HCT116 (cell line): ENCODE measurements around the gene POMT2. TPM values are rescaled to one million over a fixed set of nuclear protein-coding genes. Genes with fewer than 3 reads are reported as not detected.

Experiments
- ATAC-seq: fragments of 200-7000 bp; cut with Tn5 transposase; 2 replicates; pipeline ENCODE4 v1.9.1; 2020; ENCODE audit warnings: mild to moderate bottlenecking, moderate library complexity
- BruUV-seq: library from RNA; stranded (reverse); fragments of 400-500 nt; replicated peaks from 2 replicates; lab custom pipeline; 2021; lab: Mats Ljungman, UMichigan
- CTCF ChIA-PET: fragments of 300-600 bp; sonication (Branson Sonifier 250); formaldehyde crosslinking; loops from one replicate; lab custom pipeline; 2021; ENCODE audit warnings: antibody characterized with exemption; lab: Charles Lee
- POLR2A ChIA-PET: fragments of 300-600, 350-600 bp; sonication (Branson Sonifier 250); formaldehyde crosslinking; loops from one replicate; lab custom pipeline; 2021; ENCODE audit warnings: antibody characterized with exemption; lab: Charles Lee
- RAD21 ChIA-PET, 2 experiments: fragments of 300-600 bp; sonication (Branson Sonifier 250); formaldehyde crosslinking; loops; one replicate each; lab custom pipeline; 2023; ENCODE audit warnings: low total read pairs in 2 of 2; ENCODE audit not compliant: uncharacterized antibody in 2 of 2, unreplicated experiment in 2 of 2, low non-redundant PET in 1 of 2; lab: Charles Lee
- DNase-seq: peaks from one replicate; pipeline ENCODE4 v3.0.0-alpha.2; 2010; ENCODE audit warnings: low read depth, low spot score
- H2AFZ ChIP-seq: fragments of 200-600 bp; shearing (Covaris generic), sonication (generic); 2 replicates; pipeline ENCODE4 v1.6.1; 2017; ENCODE audit warnings: low read depth, mixed run types, mixed read lengths, antibody characterized with exemption, low read length; ENCODE audit not compliant: poor library complexity, severe bottlenecking
- H3K27ac ChIP-seq: 2 replicates; pipeline ENCODE4 v1.5.1; 2012; ENCODE audit warnings: low read depth, low read length
- H3K27me3 ChIP-seq: fragments of 200-600 bp; sonication (generic); 2 replicates; pipeline ENCODE4 v1.6.1; 2016; ENCODE audit warnings: mixed run types, low read length, mixed read lengths; ENCODE audit not compliant: insufficient read depth
- H3K36me3 ChIP-seq, 2 experiments: fragments of 200-500 bp in 1 of 2; fragments of 200-600 bp in 1 of 2; sonication (Bioruptor generic) in 1 of 2; sonication (generic) in 1 of 2; 2 replicates each; pipeline versions ENCODE4 v1.5.1 to v1.6.1; 2014 to 2016; ENCODE audit warnings: low read length in 2 of 2, inconsistent platforms in 1 of 2, mixed read lengths in 1 of 2, mixed run types in 1 of 2; ENCODE audit not compliant: insufficient read depth in 2 of 2, control insufficient read depth in 1 of 2
- H3K4me1 ChIP-seq, 2 experiments: fragments of 200-600 bp in 1 of 2; sonication (generic) in 1 of 2; 2 replicates each; pipeline versions ENCODE4 v1.5.1 to v1.6.1; 2012 to 2017; ENCODE audit warnings: low read length in 2 of 2, inconsistent platforms in 1 of 2, mild to moderate bottlenecking in 1 of 2, mixed read lengths in 1 of 2, mixed run types in 1 of 2, moderate library complexity in 1 of 2; ENCODE audit not compliant: insufficient read depth in 2 of 2, control insufficient read depth in 1 of 2
- H3K4me2 ChIP-seq: fragments of 200-600 bp; sonication (generic); 2 replicates; pipeline ENCODE4 v1.6.1; 2017; ENCODE audit warnings: mixed run types, low read length, mixed read lengths
- H3K4me3 ChIP-seq, 2 experiments: fragments of 200-600 bp in 1 of 2; sonication (generic) in 1 of 2; replicated peaks in 1 of 2; 2 replicates each; pipeline ENCODE4 v1.5.1; 2011 to 2016; ENCODE audit warnings: low read length in 2 of 2, control low read depth in 1 of 2, low read depth in 1 of 2, mild to moderate bottlenecking in 1 of 2, mixed read lengths in 1 of 2, mixed run types in 1 of 2
- H3K79me2 ChIP-seq: fragments of 200-600 bp; sonication (generic); 2 replicates; pipeline ENCODE4 v1.6.1; 2017; ENCODE audit warnings: mild to moderate bottlenecking, mixed run types, low read length, moderate library complexity, mixed read lengths; ENCODE audit not compliant: insufficient read depth
- H3K9ac ChIP-seq: fragments of 200-600 bp; sonication (generic); 2 replicates; pipeline ENCODE4 v1.6.1; 2016; ENCODE audit warnings: low read length, mixed read lengths
- H3K9me2 ChIP-seq: fragments of 200-600 bp; sonication (generic), shearing (Covaris generic); 2 replicates; pipeline ENCODE4 v1.6.1; 2017; ENCODE audit warnings: mixed run types, mild to moderate bottlenecking, moderate library complexity; ENCODE audit not compliant: insufficient read depth
- H3K9me3 ChIP-seq, 2 experiments: fragments of 200-500 bp in 1 of 2; fragments of 200-600 bp in 1 of 2; sonication (Bioruptor generic) in 1 of 2; sonication (generic) in 1 of 2; 2 replicates each; pipeline ENCODE4 v1.6.1; 2014 to 2017; ENCODE audit warnings: low read length in 2 of 2, mixed read lengths in 2 of 2, inconsistent platforms in 1 of 2, low read depth in 1 of 2, mild to moderate bottlenecking in 1 of 2, mixed run types in 1 of 2, moderate library complexity in 1 of 2; ENCODE audit not compliant: control insufficient read depth in 1 of 2, insufficient read depth in 1 of 2
- H4K20me1 ChIP-seq: fragments of 200-600 bp; sonication (generic), shearing (Covaris generic); 2 replicates; pipeline ENCODE4 v1.6.1; 2017; ENCODE audit warnings: mixed run types, mild to moderate bottlenecking, moderate library complexity; ENCODE audit not compliant: insufficient read depth
- CBX3 ChIP-seq: IDR thresholded peaks from 2 replicates; pipeline ENCODE4 v1.6.1; 2012; ENCODE audit warnings: low read depth
- CEBPB ChIP-seq: IDR thresholded peaks from 2 replicates; pipeline ENCODE4 v1.6.1; 2012; ENCODE audit warnings: low read depth
- EGR1 ChIP-seq: IDR thresholded peaks from 2 replicates; pipeline ENCODE4 v1.6.1; 2012; ENCODE audit warnings: low read depth
- ELF1 ChIP-seq: IDR thresholded peaks from 2 replicates; pipeline ENCODE4 v1.6.1; 2012; ENCODE audit warnings: low read depth, borderline replicate concordance
- EZH2 ChIP-seq: fragments of 200-600 bp; sonication (generic); IDR thresholded peaks from 2 replicates; pipeline ENCODE4 v1.6.1; 2017; ENCODE audit warnings: antibody characterized with exemption, mixed run types
- JUND ChIP-seq: IDR thresholded peaks from 2 replicates; pipeline ENCODE4 v1.6.1; 2012
- POLR2A ChIP-seq: IDR thresholded peaks from 2 replicates; pipeline ENCODE4 v1.7.0; 2011; ENCODE audit warnings: borderline replicate concordance; ENCODE audit not compliant: insufficient read depth, insufficient read length; ENCODE audit errors: extremely low read depth
- POLR2AphosphoS5 ChIP-seq: IDR thresholded peaks from 2 replicates; pipeline ENCODE4 v1.6.1; 2011; ENCODE audit warnings: mild to moderate bottlenecking, low read depth, low read length, moderate library complexity
- SP1 ChIP-seq: IDR thresholded peaks from 2 replicates; pipeline ENCODE4 v1.6.1; 2012; ENCODE audit warnings: low read depth
- SRF ChIP-seq: IDR thresholded peaks from 2 replicates; pipeline ENCODE4 v1.6.1; 2012; ENCODE audit warnings: low read depth
- TCF7L2 ChIP-seq: IDR thresholded peaks from 2 replicates; pipeline ENCODE4 v1.7.0; 2011; ENCODE audit warnings: borderline replicate concordance, inconsistent platforms; ENCODE audit not compliant: insufficient read depth, insufficient read length; ENCODE audit errors: extremely low read depth
- ZNF274 ChIP-seq: fragments of 200-500 bp; sonication (Bioruptor generic); IDR thresholded peaks from 2 replicates; pipeline ENCODE4 v1.6.1; 2014; ENCODE audit warnings: mild to moderate bottlenecking, low read depth, low read length, inconsistent platforms
- intact Hi-C: fragments of 100-400 bp; cut with micrococcal nuclease; formaldehyde crosslinking; loops from 2 replicates; pipeline ENCODE4 v1.10.0; 2022
- total RNA-seq: library from RNA; stranded (reverse); gene quantifications from one replicate; pipeline ENCODE4 v1.2.1, GENCODE V29; 2021; ENCODE audit not compliant: unreplicated experiment
- TF ChIP-seq, protein P1 (sequence below): IDR thresholded peaks from 2 replicates; pipeline ENCODE4 v1.6.1; 2012
- TF ChIP-seq, protein P2 (sequence below), 3 experiments: fragments of 200-600 bp in 1 of 3; sonication (generic) in 1 of 3; IDR thresholded peaks in 2 of 3; conservative IDR thresholded peaks in 1 of 3; 2 replicates each; pipeline ENCODE4 v1.5.1; 2012 to 2017; ENCODE audit warnings: low read depth in 2 of 3, low read length in 2 of 3, antibody characterized with exemption in 1 of 3, borderline replicate concordance in 1 of 3, control low read depth in 1 of 3, mild to moderate bottlenecking in 1 of 3, mixed read lengths in 1 of 3, mixed run types in 1 of 3, moderate library complexity in 1 of 3; ENCODE audit not compliant: insufficient read depth in 1 of 3

POMT2 gene
- total RNA-seq, 1 experiment from 2014 or later: 30.2 TPM

DNA sequence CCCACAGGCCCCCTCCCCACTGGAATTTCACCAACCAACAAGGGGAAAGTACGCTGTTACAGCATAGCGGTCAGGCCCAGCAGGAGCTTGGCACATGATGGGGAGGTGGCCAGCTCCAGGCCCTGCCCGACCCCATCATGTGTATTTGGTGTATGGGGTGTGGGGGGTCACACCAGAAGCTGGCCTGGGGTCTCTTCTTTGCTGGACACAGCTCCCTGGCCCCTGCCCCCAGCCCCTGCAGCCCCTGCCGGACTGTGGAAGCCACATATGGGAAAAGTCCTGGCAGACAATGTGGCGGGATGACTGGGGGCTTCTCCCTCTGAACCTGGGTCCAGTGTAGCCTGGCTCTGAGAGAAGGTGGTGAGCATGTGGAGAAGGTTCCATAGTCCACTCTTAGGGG lies 62.1 kb downstream of the POMT2 start:
- intact Hi-C loops: no loop called here
- Histone ChIP-seq H3K4me3 (no peak overlapping the region), H3K79me2 (no peaks in the 10 kb centered on the region), H3K27ac (no peak overlapping the region), H3K4me2 (no peak overlapping the region), H3K4me1 (no peaks in the 10 kb centered on the region), H3K36me3 (no peaks in the 10 kb centered on the region), H4K20me1 (no peaks in the 10 kb centered on the region), H3K9me2 (no peaks in the 10 kb centered on the region), H2AFZ (no peak overlapping the region), H3K9ac (no peak overlapping the region), H3K27me3 (no peaks in the 10 kb centered on the region), H3K9me3 (no peaks in the 10 kb centered on the region)
- TF ChIP-seq EGR1 (no peak), SRF (no peak), SP1 (no peak), POLR2A (no peak), TCF7L2 (no peak), EZH2 (no peak), CEBPB (no peak), CBX3 (no peak), ZNF274 (no peak), JUND (no peak), POLR2AphosphoS5 (no peak), ELF1 (no peak)
- TF ChIP-seq, protein P1, sequence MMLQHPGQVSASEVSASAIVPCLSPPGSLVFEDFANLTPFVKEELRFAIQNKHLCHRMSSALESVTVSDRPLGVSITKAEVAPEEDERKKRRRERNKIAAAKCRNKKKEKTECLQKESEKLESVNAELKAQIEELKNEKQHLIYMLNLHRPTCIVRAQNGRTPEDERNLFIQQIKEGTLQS: no peak
- TF ChIP-seq, protein P2, sequence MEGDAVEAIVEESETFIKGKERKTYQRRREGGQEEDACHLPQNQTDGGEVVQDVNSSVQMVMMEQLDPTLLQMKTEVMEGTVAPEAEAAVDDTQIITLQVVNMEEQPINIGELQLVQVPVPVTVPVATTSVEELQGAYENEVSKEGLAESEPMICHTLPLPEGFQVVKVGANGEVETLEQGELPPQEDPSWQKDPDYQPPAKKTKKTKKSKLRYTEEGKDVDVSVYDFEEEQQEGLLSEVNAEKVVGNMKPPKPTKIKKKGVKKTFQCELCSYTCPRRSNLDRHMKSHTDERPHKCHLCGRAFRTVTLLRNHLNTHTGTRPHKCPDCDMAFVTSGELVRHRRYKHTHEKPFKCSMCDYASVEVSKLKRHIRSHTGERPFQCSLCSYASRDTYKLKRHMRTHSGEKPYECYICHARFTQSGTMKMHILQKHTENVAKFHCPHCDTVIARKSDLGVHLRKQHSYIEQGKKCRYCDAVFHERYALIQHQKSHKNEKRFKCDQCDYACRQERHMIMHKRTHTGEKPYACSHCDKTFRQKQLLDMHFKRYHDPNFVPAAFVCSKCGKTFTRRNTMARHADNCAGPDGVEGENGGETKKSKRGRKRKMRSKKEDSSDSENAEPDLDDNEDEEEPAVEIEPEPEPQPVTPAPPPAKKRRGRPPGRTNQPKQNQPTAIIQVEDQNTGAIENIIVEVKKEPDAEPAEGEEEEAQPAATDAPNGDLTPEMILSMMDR (IDR thresholded peaks at IDR 0.05 in 2 of 3, conservative IDR thresholded peaks at IDR 0.05 in 1 of 3; ENCODE audit: borderline replicate concordance in 1 of 3, insufficient read depth in 1 of 3, low read depth in 2 of 3, low read length in 2 of 3): no peak
- POLR2A ChIA-PET: no interaction called here
- RAD21 ChIA-PET: no interaction called here
- ATAC-seq (no peak), DNase-seq (no peak)
- CTCF ChIA-PET: no interaction called here
- BruUV-seq: no TSS peak
